ENCODE measurements around the gene CCDC83.

The CCDC83 gene

GRCh38 chr11:85855341-85855656 is at the start of gene CCDC83:
Gene CCDC83 (plus strand): TSS chr11:85855383. CDS start chr11:85865124, 9,741 bp downstream.
- peak within 1 kb of the TSS; percentile 75 for H3K27ac ChIP-seq
- TF ChIP-seq ZFX (IDR thresholded peaks at IDR 0.05; ENCODE audit: borderline replicate concordance): no peak
- no peak for TF ChIP-seq CTCF (IDR thresholded peaks at IDR 0.05)

GRCh38 chr11:85805387-85805786 is 49.8 kb upstream of the CCDC83 start:
- TF ChIP-seq ZFX (IDR thresholded peaks at IDR 0.05; ENCODE audit: borderline replicate concordance) (no peak), CTCF (IDR thresholded peaks at IDR 0.05) (no peak)
- H3K27ac ChIP-seq: no peak overlapping the region

- no peak overlapping the region for H3K27ac ChIP-seq
- no peak for TF ChIP-seq CTCF (IDR thresholded peaks at IDR 0.05)
- TF ChIP-seq ZFX (IDR thresholded peaks at IDR 0.05; ENCODE audit: borderline replicate concordance): no peak
These were observed 49.2 kb upstream of the CCDC83 start for GRCh38 chr11:85806016-85806415.

GRCh38 chr11:85806876-85807275 is 48.3 kb upstream of the CCDC83 start:
- H3K27ac ChIP-seq: peak overlapping the region; percentile 46
- TF ChIP-seq CTCF (IDR thresholded peaks at IDR 0.05) (no peak), ZFX (IDR thresholded peaks at IDR 0.05; ENCODE audit: borderline replicate concordance) (no peak)

- H3K27ac ChIP-seq: peak overlapping the region; percentile 88
- TF ChIP-seq ZFX (IDR thresholded peaks at IDR 0.05; ENCODE audit: borderline replicate concordance) (no peak), CTCF (IDR thresholded peaks at IDR 0.05) (no peak)
These were observed 46.0 kb upstream of the CCDC83 start for GRCh38 chr11:85809191-85809590.

GRCh38 chr11:85809863-85810262 is 45.3 kb upstream of the CCDC83 start:
- TF ChIP-seq CTCF (IDR thresholded peaks at IDR 0.05): peak; percentile 57
- no peak for TF ChIP-seq ZFX (IDR thresholded peaks at IDR 0.05; ENCODE audit: borderline replicate concordance)
- H3K27ac ChIP-seq: peak overlapping the region; percentile 88

- H3K27ac ChIP-seq: peak overlapping the region; percentile 88
- TF ChIP-seq ZFX (IDR thresholded peaks at IDR 0.05; ENCODE audit: borderline replicate concordance): no peak
- TF ChIP-seq CTCF (IDR thresholded peaks at IDR 0.05): no peak
These were observed 44.7 kb upstream of the CCDC83 start for GRCh38 chr11:85810521-85810870.

Data from 22Rv1 (cell line).